EL (cell line): ENCODE measurements around the gene RINL.
A peak's percentile ranks its signal among the peaks of the same experiment; 100 is the strongest.
"Not testable (repeated sequence)": the region's sequence is repeated elsewhere in the genome, so short reads cannot be mapped to it uniquely, and the experiment has no call there.

Source experiments
- DNase-seq: peaks from one replicate; pipeline ENCODE4 v3.0.0-alpha.2; 2016

RINL gene

GRCh38 chr19:38904581-38905539 lies 26.8 kb upstream of the RINL start:
- no peak for DNase-seq

DNA sequence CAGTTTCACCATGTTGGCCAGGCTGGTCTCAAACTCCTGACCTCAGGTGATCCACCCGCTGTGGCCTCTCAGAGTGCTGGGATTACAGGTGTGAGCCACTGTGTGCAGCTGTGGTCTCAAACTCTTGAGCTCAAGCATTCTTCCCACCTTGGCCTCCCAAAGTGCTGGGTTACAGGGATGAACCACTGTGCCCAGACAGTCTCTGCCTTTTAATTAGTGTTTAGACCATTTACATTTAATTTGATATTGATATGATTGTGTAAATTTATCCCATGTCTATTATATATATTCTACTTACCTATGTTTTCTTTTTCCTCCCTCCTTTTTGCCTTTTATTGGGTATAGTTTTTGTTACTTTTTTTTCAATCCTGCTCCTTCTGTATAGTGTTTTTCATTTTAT lies 23.6 kb upstream of the RINL start:
- no peak for DNase-seq

DNA sequence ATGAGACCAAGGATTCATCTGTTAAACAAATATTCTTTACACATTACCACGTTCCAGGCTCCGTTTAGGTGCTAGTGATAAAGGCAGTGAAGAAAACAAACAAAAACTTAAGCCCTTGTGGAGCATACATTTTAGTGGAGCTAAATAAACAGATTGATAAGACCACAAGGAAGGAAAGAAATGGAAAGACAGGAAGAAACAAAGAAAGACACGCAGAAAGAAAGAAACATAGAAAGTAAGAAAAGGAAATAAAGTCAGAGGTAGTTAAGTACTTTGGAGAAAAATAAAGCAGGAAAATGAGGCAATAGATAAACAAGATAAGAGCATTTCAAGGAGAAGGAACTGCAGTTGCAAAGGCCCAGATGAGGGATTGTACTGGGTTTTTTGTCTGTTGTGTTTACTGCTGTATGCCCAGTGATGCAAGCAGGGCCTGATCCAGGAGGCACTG lies 22.7 kb upstream of the RINL start:
- no peak for DNase-seq

DNA sequence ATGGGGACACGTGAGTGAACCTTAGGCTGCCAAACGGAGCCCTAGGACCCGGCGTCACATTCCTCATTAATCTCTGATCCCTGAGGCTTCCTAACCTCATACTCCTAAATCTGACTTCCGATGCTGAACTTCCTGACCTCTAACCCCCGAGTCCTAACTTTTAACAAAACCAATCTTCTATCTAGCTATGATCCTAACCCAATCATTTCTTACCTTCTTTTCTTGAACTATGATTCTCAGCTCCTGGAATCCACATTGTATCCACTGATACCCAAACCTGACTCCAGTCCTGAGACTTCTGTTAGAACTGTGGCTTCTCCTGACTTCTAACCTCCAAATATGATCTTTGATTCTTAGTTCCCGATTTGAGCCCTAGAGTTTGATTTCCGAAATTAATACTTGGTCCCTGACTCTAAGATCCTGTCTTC lies 22.1 kb upstream of the RINL start:
- DNase-seq = no peak

GRCh38 chr19:38899447-38900201 lies 21.5 kb upstream of the RINL start, which contains the start of the genes NFKBIB and SIRT2:
Gene NFKBIB, plus strand, starts transcription at chr19:38899969. Its CDS starts 64 bp downstream, at chr19:38900033.
Gene SIRT2, minus strand, starts transcription at chr19:38899618. Its CDS starts 97 bp downstream, at chr19:38899521.
- peak; percentile 100 for DNase-seq

- peak; percentile 16 for DNase-seq
These were observed 20.8 kb upstream of the RINL start for GRCh38 chr19:38898788-38899446.

- DNase-seq = no peak
These were observed 16.9 kb upstream of the RINL start for GRCh38 chr19:38894968-38895367.

DNA sequence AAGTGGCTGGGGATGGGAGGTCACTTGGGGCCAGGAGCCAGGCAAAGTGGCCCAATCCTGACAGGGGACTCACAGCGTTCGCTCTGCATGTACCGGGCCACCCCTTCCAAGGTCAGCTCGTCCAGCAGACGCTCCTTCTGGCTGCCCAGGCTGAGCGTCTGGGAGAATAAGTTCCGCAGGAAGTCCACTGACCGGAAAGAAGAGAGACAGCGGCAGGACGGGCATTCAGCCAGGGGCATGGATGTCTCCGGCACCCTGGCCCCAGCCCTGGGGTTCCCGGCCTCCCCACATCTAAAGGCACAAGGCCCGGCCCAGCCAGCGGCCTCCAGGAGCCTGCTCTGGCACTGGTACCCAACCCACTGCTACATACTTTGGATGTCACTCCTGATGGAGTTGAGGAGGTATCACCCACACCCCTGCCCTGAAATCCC lies 15.3 kb upstream of the RINL start:
- no peak for DNase-seq

- DNase-seq = no peak
These were observed 14.8 kb upstream of the RINL start for GRCh38 chr19:38892841-38893240.

DNA sequence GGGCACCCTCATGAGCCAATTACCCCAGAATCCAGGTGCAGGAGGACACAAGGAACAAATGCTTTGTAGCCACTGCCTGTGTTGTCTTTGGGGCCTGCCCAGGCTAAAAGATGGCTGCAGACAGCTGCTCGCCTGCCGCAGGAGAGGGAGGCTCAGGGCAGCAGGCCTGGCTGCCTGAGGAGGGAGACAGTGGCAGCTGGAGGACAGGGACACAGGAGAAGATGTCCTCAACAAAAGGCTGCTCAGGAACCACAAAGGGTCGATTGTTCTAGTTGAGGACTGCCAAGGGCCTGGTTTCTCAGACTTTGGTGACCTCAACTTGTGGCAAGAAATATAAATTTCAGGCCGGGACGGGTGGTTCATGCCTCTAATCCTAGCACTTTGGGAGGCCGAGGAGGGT lies 13.7 kb upstream of the RINL start:
- DNase-seq = no peak

DNA sequence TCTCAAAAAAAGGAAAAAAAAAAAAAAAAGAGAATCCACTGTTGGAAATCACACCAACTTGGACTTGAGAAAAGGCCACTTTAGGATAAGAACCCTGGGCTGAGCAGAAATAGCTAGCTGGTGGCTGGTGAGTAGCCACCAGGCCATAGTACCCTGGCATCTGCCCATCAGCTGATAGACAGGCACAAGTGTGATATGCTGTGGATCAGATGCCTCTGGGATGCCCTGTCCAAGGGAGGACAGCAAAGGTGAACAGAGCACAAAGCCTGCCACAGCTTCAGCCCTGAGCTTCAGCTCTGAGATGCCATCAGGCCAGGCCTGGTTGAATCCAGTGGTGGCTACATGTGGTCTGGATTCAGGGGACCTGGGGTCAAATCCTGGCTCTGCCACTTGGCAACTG lies 12.6 kb upstream of the RINL start:
- no peak for DNase-seq

GRCh38 chr19:38889803-38890202 lies 11.7 kb upstream of the RINL start:
- DNase-seq = no peak

DNA sequence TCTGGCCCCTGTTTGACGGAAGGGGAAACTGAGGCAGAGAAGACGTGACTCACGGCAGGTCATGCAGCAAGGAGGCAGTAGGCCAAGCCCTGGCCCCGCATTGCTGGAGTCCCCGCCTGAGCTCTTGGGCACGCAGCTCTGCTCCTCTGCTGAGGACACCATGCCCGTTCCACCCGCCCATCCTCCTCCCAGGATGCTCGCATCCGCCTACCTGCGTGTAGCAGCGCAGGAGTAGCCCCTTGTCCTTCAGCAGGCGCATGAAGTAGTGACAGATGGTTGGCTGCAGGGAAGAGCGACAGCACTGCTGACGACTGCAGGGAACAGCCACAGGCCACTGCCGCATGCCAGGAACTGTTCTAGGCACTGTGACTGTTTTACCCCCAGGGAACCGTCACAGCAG lies 10.8 kb upstream of the RINL start:
- no peak for DNase-seq

GRCh38 chr19:38884691-38885090 lies 6.6 kb upstream of the RINL start:
- not testable (repeated sequence) for DNase-seq

GRCh38 chr19:38883286-38883685 lies 5.2 kb upstream of the RINL start:
- no peak for DNase-seq

- no peak for DNase-seq
These were observed 3.0 kb upstream of the RINL start for GRCh38 chr19:38880882-38881609.

DNA sequence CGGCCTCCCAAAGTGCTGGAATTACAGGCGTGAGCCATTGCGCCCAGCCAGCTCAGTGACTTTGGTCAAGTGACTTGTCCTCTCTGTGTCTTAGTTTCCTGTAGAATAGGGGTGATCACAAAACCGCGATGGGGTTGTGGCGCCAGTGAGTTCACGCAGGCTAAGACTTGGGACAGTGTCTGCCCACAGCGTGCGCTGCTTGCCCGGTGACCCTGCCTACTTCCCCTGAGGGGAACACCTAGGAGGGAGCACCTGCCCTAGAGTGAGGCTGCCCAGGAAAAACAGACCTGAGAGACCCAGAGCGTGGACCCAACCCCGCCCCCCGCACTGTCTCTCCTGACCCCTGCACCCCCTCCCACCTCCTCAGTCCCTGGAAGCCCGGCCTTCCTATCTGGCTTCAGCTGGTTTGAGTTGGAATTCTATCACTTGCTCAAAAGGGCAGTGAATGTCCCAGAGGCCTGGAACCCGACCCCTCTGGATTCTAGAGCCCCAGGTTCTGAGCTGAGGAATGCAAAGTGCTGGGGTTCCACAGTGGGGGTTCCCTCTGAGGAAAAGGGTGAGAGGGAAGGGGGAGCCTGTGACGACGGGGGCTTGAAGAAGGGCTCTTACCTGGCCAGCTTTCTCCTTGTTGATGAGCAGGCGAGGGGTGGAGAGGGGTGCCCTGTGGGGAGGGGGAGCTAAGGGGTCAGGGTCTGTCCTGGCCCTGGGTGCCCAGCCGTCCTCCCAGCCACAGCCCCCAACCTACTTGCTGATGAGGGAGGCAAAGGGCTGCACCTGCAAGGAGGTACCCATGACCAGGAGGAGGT lies 2.2 kb upstream of the RINL start:
- DNase-seq = no peak

DNA sequence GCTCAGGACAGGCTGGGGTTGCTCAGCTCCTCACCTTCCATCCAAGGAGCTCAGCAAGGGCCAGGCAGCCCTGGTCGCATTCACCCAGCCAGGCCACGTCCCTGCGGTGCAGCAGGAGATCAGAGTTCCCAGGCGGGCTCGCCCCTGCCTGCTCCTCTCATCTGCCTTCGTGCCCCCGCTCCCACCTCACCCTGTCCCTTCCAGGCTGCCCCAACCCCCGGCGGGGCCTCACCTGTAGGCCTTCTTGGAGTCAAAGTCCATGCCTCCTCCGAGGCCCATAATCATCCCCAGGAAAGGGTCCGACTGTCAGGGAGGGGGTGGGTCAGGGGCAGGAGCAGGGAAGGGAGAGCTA lies 1.3 kb upstream of the RINL start:
- DNase-seq = no peak

DNA sequence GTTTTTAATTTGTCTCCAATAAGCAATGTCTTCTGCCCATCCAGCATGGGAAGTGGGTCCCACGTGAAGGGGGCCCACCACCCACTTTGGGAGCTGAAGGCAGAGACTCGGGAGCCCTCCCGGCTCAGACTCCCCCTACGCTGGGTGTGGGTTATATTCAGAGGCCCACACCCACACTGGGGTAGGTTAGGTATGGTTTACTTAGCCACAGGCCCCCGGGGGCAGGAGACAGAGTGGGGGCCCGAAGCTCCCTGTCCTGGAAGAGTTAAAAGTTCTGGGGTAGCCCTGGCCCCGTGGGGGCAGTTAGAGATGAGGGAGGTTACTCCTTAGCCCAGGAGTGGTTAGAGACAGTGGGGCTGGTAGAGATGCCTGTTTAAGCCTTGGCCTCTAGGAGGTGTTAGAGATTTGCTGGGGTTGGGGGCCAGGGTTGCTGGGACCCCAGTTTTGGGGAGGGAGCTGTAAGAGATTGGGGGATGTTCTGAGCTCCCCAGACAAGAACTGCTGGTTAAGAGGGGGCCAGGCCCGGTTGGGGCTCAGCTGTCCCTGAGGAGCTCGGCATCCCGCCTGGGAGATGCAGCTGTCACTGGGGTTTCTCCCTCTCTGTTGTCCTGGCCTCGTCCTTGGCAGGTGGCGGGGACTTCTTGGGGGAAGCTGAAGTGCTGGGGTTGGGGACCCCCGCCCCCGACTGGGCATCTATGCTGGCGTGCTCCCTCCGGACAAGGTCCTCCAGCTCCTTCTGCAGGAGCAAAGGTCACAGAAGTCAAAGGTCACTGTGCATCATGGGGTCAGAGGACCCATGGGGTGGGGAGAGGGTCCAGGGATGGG lies 712 bp upstream of the RINL start:
- no peak for DNase-seq

DNA sequence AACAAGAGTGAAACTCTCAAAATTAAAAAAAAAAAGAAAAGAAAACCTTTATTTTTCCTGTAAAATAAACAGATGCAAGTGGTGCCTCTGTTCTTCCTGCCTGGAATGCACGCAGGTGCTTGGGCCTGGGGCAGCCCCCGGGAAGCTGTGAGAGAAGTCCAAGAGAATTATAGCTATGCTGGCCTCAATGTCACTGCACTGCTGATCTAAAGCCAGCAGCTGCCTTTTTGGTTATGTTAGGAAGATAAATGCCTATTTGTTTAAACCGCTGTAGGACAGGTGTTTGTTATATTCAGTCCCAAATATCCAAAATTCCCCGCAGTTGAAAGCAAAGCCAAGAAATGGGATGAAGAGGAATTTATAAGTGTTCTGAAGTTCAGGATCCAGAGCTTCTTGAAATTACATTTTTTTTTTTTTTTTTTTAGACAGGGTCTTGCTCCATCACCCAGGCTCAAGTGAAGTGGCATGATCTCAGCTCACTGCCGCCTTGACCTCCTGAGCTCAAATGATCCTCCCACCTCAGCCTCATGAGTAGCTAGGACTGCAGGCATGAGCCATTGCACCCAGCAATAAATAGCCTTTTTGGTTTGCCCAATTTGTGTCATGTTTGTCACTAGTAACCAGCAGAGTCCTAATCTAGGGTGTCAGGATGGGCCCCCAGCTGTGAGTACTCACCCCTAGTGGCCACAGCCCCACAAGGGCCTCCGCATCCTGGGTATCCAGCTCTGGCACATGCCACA lies 2.2 kb downstream of the RINL start:
- DNase-seq = no peak
